Activated naive CD8-positive, alpha-beta T cell treated with anti-CD3 and anti-CD28 coated beads, Interleukin-2, amount 50 U/mL, for 16 hours (primary cell): ENCODE data around the gene MNT.

Source experiments
- DNase-seq: peaks from one replicate; pipeline ENCODE4 v3.0.0-alpha.2; 2020; ENCODE audit warnings: low read depth, low spot score

The MNT gene

GRCh38 chr17:2380226-2380922, 20.5 kb downstream of the MNT start:
- no peak for DNase-seq

GRCh38 chr17:2379489-2380225, 21.2 kb downstream of the MNT start:
- no peak for DNase-seq

- no peak for DNase-seq
These were observed 22.0 kb downstream of the MNT start for GRCh38 chr17:2378905-2379304.

GRCh38 chr17:2377659-2378058, 23.2 kb downstream of the MNT start:
- DNase-seq: no peak

- DNase-seq: no peak
These were observed 24.8 kb downstream of the MNT start for GRCh38 chr17:2376107-2376506.

GRCh38 chr17:2375406-2375805, 25.5 kb downstream of the MNT start:
- DNase-seq: no peak

GRCh38 chr17:2374549-2375285, 26.1 kb downstream of the MNT start:
- DNase-seq: no peak

- no peak for DNase-seq
These were observed 27.7 kb downstream of the MNT start for GRCh38 chr17:2373179-2373578.

- DNase-seq: no peak
These were observed 28.2 kb downstream of the MNT start for GRCh38 chr17:2372681-2373080.

- DNase-seq: no peak
These were observed 28.7 kb downstream of the MNT start for GRCh38 chr17:2372180-2372579.

- no peak for DNase-seq
These were observed 29.4 kb downstream of the MNT start for GRCh38 chr17:2371183-2372130.

- DNase-seq: no peak
These were observed 30.7 kb downstream of the MNT start for GRCh38 chr17:2370211-2370589.

- DNase-seq: no peak
These were observed 31.2 kb downstream of the MNT start for GRCh38 chr17:2369551-2370210.

GRCh38 chr17:2369039-2369438, 31.8 kb downstream of the MNT start:
- no peak for DNase-seq

- no peak for DNase-seq
These were observed 32.5 kb downstream of the MNT start for GRCh38 chr17:2368359-2368758.

- DNase-seq: no peak
These were observed 33.9 kb downstream of the MNT start for GRCh38 chr17:2366747-2367494.

- DNase-seq: no peak
These were observed 35.7 kb downstream of the MNT start for GRCh38 chr17:2365132-2365531.

- DNase-seq: no peak
These were observed 36.1 kb downstream of the MNT start for GRCh38 chr17:2364763-2365116.

GRCh38 chr17:2363851-2364762, 36.8 kb downstream of the MNT start:
- no peak for DNase-seq
